HPDE6-E6E7 (cell line): ENCODE data around the gene CTSA.
"Not testable (repeated sequence)": the region's sequence is repeated elsewhere in the genome, so short reads cannot be mapped to it uniquely, and the experiment has no call there.

Source experiments
- DNase-seq: peaks from one replicate; pipeline ENCODE4 v3.0.0; 2011; ENCODE audit warnings: missing footprints; ENCODE audit errors: extremely low spot score

The CTSA gene

DNA sequence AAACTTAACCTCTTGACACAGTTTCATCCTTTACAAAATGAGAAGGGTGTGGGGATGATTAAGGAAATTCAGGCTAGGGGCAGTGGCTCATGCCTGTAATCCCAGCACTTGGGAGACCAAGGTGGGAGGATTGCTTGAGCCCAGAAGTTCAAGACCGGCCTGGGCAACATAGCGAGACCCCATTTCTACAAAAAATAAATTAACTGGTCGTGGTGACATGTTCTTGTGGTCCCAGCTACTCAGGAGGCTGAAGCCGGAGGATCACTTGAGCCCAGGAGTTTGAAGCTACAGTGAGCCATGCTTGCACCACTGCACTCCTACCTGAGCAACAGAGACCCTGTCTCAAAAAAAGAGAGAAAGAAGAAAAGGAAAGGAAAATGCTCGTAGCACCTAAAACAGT is 24.7 kb upstream of the CTSA start:
- no peak for DNase-seq

DNA sequence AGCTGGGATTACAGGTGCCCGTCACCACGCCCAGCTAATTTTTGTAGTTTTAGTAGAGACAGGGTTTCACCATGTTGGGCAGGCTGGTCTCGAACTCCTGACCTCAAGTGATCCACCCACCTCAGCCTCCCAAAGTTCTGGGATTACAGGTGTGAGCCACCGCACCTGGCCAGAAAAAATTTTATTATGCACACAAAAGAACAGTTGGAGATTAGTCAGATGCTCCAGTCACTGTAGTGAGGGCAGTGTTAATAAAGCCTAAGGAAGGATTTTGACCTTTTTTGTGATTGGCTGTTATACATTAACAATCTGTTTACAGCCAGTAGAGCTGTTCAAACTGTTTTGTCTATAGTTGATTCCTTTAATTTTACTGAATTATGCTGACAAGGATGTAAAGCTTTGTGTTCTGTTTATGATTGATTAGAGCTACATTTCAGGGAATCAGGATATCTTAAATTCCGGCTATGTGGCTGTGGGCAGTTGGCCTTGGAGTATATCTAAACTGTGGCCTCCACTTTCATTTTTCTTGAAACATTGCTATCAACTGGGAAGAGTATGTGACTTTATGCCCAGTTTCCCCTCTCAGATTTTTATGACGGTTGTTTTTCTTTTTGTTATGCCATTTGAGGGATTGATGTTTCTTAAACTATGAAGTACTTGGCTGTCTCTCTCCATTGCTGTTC is 23.9 kb upstream of the CTSA start:
- DNase-seq, result no peak

DNA sequence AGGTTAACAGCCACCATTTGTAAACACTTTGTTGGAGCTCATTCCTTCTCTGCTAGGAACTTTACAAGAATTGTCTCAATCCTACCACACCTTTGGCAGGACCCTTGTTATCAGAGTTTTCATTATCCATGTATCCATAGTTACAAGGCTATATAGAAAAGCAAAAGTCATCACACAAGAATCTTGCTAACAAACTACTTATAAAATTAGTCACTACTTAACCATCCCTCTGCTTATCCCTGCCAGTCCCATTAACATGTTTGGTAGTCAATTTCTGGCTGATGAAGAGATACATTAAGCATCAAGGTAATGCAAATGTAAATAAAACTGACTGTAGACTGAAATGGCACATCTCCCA is 23.3 kb upstream of the CTSA start:
- DNase-seq, result peak; percentile 47

DNA sequence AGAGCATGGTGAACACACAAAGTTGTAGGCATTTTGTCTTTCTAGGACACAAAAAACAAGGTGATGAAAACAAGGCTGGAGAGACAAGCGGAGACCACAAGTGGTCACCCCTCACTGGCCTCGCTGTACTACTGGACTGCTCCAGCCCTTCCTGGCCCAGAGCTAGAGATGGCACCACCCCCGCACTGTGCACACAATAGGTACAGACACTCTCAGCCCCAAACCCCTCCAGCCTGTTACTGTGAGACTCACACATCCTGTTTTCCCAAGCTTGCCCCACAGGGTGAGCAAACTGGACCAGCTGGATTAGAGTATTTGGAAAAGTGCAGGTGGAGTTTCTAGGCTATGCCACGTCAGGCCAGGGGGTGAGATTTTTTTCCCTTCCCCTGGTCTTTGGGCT is 18.5 kb upstream of the CTSA start:
- DNase-seq, result no peak

DNA sequence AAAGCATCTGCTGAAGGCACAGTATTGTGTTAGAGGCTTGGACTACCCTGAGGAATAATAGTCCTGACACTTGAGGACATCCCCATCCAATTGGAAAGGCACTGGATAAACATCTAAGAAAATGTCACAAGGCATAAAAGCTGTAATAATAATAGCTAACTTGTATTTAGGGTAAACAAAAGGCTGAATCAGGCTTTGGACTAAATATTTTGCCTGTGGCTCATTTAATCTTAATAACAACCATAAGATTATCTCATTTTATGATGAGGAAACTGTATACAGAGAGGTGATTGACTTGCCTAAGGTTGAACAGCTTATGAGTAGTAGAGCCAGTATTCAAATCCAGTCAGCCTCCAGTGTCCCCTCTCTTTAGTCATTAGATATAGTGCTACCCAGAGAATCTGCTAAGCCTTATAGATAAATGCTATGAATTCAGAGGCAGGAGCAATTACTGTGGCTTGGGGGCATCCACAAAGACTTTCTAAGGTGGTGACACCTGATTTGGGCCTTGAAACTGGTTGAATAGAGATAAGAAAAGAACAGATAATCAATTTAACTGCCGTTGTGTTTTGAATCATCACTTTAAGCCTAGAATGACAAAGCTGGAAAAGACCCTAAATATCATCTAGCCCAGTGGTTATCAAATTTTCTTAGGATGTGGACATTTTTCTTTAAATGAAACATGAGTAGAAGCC is 17.6 kb upstream of the CTSA start:
- DNase-seq, result no peak

DNA sequence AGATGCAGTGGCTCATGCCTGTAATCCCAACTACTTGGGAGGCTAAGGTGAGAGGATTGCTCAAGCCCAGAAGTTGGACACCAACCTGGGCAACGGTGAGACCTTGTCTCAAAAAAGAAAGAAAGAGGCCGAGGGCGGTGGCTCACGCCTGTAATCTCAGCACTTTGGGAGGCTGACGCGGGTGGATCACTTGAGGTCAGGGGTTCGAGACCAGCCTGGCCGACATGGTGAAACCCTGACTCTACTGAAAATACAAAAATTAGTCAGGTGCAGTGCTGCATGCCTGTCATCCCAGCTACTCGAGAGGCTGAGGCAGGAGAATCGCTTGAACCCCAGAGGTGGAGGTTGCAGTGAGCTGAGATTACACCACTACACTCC is 17.0 kb upstream of the CTSA start:
- not testable (repeated sequence) for DNase-seq

DNA sequence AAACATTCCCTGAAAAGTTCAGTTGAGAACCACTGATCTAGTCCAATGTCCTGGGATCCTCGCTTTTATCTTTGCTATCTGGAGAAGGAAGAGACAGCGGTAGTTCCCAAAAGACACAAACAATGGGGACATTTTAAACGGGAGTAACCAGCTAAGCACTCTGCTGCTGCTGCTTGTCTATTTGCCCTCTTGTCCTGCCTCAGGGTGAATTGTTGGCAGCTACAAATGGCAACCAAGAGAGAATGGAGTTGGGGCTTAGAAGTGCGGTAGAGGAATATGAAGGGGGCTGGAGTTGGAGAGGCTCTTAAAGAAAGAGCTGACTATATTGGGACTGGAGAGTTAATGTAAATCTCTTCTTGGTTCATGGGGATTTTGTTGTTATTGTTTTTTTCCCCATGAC is 16.6 kb upstream of the CTSA start:
- DNase-seq, result no peak

DNA sequence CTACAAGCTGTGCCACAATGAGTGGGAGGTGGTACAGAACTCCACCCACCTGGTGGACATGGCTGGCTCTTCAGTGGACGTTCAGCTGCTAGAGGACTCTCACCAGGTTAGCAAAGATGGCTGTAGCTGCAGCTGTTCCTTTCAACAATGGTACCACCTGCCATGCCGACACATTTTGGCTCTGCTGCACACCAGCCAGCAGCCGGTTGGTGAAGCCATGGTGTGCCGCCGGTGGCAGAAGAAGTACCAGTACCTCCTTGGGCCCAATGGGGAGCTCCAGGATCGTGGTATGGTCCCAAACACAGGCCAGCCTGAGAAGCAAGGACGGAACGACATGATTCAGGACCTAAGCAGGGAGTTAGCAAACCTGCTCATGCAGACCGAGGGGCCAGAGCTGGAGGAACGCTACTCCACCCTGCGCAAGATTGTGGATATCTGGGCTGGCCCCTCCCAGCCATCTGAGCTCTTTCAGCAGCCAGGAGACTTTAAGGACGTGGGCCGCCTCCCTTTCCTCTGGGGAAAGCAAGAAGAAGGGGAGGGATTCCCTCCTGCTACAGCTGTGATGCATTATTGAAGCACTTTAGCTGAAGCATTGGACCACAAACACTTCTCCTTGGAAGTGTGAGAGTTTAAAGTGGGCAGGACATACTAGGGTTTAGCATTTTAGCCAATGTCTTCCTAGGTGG is 12.9 kb upstream of the CTSA start:
- no peak for DNase-seq

DNA sequence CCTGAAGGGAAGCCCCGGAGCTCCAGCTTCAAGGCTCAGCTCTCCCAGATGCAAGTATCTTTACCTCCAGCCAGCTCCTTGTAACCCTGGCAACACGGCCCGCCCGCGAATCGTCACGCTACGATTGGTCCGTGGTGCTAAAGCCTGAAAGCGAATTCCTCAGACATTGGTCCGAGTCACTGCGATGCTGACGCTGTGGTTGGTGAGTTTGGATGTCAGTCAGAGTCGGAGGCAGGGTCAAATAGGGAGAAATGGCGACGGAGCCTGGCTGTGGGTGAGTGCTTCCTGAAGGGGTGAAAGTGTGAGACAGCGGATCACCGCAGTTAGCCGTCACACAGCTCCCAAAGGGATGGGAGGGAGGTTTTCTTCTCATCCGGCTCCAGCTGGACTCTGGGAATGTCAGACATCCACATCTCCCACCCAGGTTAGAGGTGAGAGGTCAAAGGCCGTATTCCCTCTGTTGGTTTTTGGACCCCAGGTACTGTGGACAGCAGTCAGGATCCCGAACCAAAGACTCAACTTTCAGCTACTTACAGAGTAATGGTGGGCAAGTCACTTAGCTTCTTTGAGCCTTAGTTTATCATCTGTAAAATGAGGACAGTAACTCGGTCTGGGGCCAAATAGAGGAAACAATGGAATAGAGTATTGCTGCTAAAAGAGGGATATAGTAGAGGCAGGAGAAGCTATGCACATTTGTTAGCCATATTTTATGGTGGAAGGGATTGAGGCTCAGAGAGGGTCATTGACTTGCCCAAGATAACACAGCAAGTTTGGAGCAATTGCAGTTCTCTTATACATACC is 9.9 kb upstream of the CTSA start, which contains the start of gene ZSWIM1:
TSS of gene ZSWIM1 (plus strand) at position 240 of the 801 bp plus-strand sequence. CDS start 1,366 bp downstream, outside the sequence.
- peak; percentile 100 for DNase-seq

DNA sequence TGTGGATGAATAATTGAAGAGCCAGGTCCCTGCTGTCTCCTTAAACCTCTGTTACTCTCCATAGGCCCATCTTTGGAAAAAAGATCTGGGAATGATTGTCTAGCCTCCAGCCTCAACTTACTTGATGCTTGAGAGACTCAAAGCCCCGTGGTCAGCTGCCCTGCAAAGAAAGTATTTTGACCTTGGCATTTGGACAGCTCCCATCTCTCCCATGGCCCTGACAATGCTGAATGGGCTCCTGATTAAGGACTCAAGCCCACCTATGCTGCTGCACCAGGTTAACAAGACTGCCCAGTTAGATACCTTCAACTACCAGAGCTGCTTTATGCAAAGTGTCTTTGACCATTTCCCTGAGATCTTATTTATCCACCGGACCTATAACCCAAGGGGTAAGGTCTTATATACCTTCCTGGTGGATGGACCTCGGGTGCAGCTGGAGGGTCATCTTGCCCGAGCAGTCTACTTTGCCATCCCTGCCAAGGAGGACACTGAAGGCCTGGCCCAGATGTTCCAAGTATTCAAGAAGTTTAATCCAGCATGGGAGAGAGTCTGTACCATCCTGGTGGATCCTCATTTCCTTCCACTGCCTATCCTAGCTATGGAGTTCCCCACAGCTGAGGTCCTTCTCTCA is 8.6 kb upstream of the CTSA start:
- no peak for DNase-seq

DNA sequence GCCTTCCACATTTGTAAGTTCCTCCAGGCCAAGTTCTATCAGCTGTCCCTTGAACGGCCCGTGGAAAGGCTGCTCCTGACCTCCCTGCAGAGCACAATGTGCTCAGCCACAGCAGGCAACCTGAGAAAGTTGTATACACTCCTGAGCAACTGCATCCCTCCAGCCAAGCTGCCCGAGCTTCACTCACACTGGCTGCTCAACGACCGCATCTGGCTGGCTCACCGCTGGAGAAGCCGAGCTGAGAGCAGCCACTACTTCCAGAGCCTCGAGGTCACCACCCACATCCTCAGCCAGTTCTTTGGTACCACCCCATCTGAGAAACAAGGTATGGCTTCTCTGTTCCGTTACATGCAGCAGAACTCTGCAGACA is 8.1 kb upstream of the CTSA start:
- DNase-seq, result no peak

DNA sequence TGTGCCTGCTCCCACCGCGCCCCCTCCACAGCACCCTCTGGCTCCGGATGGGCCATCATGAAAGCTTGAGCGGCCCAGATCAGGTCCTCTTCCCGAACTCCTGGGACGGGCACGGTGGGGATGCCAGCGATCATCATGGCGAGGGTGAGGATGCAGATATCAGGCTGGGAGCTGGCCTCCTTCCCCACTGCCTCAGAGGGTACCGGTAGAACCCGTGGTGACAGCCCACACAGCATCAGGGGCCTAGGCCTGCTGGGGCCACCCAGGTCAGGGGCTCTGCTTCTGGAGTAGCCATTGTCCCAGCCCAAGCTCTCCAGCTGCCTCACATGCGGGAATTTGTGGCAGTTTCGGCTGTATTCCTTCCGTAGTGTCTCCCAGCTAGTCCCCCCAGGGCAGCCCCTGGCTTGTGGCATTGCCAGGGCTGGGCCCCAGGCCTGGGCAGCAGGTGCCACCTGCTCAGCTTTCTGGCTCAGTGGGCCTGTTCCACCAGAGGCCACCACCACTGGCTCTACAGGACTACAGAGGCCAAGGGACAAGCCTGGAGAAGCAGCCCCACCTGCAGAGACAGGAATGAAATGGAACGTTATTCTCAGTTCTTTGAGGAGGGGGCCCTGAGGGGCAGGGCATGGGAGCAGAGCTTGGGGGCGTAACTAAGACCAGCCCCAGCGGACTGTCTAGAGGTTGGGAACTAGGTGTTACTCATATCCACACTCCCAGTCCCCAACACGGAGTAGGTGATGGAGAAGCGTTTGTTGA is 4.4 kb upstream of the CTSA start:
- DNase-seq, result no peak

DNA sequence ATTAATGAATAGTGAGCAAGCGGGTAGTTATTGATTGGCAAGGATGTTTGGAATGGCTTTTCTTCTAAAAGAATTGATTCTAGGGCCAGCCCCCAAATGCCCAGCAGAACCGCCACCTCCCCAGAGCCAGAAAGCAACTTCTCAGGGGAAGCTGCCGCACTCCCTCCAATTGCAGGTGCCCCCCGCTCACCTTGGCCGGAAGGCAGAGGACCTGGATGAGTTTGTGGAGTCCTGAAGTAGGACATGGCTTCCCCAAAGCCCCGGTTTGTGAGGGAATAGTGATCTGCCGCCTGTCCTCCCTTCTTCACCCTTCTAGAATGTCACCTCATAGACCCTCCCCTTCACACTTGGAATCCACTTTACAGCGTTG is 3.8 kb upstream of the CTSA start, which contains the start of gene SPATA25:
TSS of gene SPATA25 (minus strand) at position 277 of the 370 bp plus-strand sequence. CDS start at position 245, 32 bp downstream.
- DNase-seq, result no peak

DNA sequence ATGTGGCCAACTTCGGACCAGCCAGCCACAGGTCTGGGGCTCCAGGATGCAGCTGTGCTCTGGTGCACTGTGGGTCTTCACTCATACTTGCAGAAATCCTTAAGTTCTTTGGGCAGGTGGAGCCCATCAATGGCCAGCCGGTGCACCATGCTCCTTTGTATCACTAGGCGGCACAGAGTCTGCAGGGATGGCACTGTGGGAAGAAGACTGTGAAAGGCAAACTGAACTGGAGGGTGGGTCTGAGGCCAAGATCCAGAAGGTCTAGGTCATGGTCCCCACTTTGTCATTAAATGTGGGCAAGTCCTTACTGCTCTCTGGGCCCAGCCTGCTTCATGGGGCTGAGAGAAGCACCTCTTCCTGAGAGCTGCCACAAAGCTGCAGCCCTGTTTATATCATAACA is 2.5 kb upstream of the CTSA start:
- no peak for DNase-seq

DNA sequence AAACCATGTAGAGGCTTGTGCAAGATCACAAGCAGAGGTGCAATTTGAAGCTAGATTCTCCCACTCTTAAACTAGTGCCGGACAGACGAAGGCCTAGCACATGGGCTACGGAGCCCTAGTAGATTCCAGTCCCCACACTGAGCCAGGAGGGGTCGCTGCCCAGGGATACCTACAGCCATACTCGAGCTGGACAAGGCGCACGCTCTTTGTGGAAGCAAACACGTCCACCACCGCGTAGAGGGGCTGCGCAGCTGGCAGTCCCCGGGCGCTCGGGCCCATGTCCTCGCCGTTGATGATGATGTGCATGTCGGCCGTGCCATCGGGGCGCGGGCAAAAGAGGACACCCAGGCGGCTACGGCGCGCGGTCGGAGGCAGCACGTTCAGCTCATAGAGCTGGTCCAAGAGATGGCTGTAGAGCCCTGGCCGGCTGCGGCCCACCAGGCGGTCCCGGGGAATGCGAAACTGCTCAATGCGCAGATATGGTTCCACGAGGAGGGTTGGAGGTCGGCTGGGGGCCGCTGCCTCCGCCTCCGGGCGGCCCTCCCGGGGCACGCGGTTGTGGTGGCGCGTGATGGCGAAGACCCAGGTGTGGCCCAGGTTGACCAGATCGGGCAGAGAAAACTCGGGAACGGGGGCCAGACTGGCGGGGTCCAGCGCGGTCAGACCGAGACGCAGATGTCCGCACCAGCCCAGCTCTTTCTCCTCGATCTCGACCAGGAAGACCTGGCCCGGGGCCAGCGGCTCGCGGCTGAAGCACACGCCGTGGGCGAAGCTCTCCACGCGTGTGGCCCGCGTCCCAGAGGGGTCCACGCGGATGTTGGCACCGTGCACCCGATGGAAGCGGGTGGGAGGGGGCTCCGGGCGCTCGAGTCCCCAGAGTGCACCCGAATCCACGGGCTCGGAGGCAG is 804 bp upstream of the CTSA start:
- DNase-seq, result peak; percentile 53

DNA sequence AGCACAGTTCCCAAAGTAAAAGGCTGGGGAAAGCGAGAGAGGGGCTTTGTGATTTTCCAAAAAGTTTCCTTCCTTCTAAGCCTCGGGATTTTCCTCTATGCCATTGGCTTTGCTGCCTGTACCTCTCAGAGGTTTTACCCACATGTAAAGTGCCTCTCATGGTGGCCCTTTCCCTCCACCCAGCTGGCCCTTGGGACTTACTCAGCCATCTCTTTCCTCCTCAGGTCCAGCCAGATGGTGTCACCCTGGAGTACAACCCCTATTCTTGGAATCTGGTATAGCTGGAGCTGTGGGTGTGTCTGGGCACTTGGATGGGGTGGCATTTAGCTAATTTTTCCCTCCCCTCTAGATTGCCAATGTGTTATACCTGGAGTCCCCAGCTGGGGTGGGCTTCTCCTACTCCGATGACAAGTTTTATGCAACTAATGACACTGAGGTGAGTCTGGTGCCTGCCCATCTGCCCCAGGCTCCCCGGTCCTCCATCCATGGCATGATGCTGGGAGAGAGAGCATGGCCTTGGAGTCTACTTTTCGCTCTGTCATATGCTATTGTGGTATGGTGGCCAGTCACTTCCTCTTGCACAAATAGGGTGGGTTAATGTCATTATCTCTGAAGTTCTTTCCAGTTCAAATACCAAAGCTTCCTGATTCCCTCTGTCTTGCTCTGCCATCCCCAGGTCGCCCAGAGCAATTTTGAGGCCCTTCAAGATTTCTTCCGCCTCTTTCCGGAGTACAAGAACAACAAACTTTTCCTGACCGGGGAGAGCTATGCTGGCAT is 1.1 kb downstream of the CTSA start:
- peak; percentile 69 for DNase-seq

DNA sequence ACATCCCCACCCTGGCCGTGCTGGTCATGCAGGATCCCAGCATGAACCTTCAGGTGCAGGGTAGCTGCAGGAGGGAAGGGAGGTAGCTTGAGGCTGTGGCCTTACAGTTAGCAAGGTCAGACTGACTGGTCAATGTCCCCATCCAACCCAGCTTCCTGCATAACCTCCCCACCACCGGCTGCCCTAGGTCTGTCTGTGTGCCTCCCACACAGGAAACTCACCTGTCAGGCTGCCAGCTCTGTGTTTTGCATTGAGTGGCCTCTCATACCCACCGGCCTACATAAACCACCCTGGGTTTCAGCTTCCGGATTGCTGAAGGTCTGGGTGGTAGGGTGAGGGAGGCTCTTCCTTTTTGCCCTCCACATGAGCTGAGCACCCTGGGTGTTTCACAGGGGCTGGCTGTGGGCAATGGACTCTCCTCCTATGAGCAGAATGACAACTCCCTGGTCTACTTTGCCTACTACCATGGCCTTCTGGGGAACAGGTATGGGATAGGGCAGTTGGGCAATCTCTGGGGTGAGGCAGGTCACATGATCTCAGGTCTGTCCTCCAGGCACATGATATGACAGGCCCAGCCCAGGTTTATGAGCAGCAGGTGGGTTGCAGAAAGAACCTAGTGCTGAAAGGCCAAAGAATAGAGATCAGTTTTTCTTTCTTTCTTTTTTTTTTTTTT is 1.8 kb downstream of the CTSA start:
- DNase-seq, result peak; percentile 54

DNA sequence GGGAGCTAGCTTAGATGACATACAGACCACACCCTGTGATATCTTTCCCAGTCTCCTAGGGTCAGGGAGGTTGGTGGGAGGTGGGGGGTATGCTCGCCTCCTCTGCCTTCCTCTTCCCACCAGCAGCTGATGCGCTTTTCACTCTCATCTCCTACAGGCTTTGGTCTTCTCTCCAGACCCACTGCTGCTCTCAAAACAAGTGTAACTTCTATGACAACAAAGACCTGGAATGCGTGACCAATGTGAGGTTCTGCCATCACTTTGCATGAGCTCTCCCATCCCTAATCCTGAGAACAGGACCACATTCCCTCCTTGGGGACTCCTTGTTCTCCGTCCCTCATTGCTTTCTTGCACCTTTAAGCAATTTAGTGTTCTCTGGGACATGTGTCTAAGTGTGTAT is 2.7 kb downstream of the CTSA start:
- DNase-seq, result no peak

DNA sequence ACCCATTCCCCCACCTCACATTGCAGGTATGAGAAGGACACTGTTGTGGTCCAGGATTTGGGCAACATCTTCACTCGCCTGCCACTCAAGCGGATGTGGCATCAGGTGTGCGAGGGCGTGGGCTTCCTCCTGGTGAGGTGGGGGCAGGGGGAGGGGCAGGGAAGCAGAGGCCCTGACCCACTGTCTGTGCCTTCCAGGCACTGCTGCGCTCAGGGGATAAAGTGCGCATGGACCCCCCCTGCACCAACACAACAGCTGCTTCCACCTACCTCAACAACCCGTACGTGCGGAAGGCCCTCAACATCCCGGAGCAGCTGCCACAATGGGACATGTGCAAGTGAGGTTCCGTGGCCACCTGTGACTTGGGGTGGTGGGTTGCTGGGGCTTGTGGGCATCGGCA is 3.7 kb downstream of the CTSA start:
- no peak for DNase-seq
